Fibroblast of lung (primary cell): Measurements from ENCODE around the gene FSHB. TPM values are rescaled to one million over a fixed set of nuclear protein-coding genes. Genes with fewer than 3 reads are reported as not detected.

Experiments used
- DNase-seq, 2 donors: peaks; one replicate each; pipeline versions ENCODE4 v3.0.0 to v3.0.0-alpha.2; 2010; ENCODE audit warnings: low read depth in 2 of 2
- H2AFZ ChIP-seq: 2 replicates; pipeline ENCODE4 v1.5.1; 2012; ENCODE audit warnings: low read length, control low read depth, inconsistent platforms
- H3K27ac ChIP-seq: 2 replicates; pipeline ENCODE4 v1.5.1; 2011; ENCODE audit warnings: low read length, control low read depth; ENCODE audit not compliant: insufficient read depth
- H3K27me3 ChIP-seq: 2 replicates; pipeline ENCODE4 v1.5.1; 2011; ENCODE audit warnings: mild to moderate bottlenecking, low read length; ENCODE audit not compliant: control insufficient read depth, insufficient read depth
- H3K36me3 ChIP-seq: 2 replicates; pipeline ENCODE4 v1.5.1; 2011; ENCODE audit warnings: low read length; ENCODE audit not compliant: control insufficient read depth, insufficient read depth
- H3K4me1 ChIP-seq: 2 replicates; pipeline ENCODE4 v1.5.1; 2011; ENCODE audit warnings: low read length; ENCODE audit not compliant: control insufficient read depth, insufficient read depth; ENCODE audit errors: extremely low read depth
- H3K4me2 ChIP-seq: 2 replicates; pipeline ENCODE4 v1.5.1; 2011; ENCODE audit warnings: low read length, control low read depth; ENCODE audit not compliant: insufficient read depth; ENCODE audit errors: extremely low read depth
- H3K4me3 ChIP-seq, 4 experiments: fragments of 200-600 bp in 1 of 4; sonication (generic) in 1 of 4; replicated peaks in 1 of 4; 2 replicates each; pipeline ENCODE4 v1.5.1; 2011 to 2016; ENCODE audit warnings: low read length in 4 of 4, low read depth in 3 of 4, mild to moderate bottlenecking in 3 of 4, control low read depth in 2 of 4, inconsistent platforms in 1 of 4, mixed read lengths in 1 of 4; ENCODE audit not compliant: insufficient read depth in 1 of 4; ENCODE audit errors: control extremely low read depth in 1 of 4
- H3K79me2 ChIP-seq: 2 replicates; pipeline ENCODE4 v1.5.1; 2012; ENCODE audit warnings: mild to moderate bottlenecking, low read length, inconsistent platforms; ENCODE audit not compliant: control insufficient read depth, insufficient read depth
- H3K9ac ChIP-seq: 2 replicates; pipeline ENCODE4 v1.5.1; 2011; ENCODE audit warnings: mild to moderate bottlenecking, low read length, control low read depth; ENCODE audit not compliant: insufficient read depth
- H3K9me3 ChIP-seq: 2 replicates; pipeline ENCODE4 v1.5.1; 2012; ENCODE audit warnings: low read depth, low read length; ENCODE audit not compliant: control insufficient read depth, insufficient read depth
- H4K20me1 ChIP-seq: 2 replicates; pipeline ENCODE4 v1.5.1; 2011; ENCODE audit warnings: low read length; ENCODE audit not compliant: control insufficient read depth, insufficient read depth; ENCODE audit errors: extremely low read depth
- CTCF ChIP-seq, 2 donors: IDR thresholded peaks in 1 of 2; conservative IDR thresholded peaks in 1 of 2; 1 replicate in 1 of 2; 2 replicates in 1 of 2; pipeline ENCODE4 v1.5.1; 2011 to 2012; ENCODE audit warnings: low read length in 2 of 2, control low read depth in 1 of 2, inconsistent platforms in 1 of 2, low read depth in 1 of 2, mild to moderate bottlenecking in 1 of 2
- EZH2 ChIP-seq: IDR thresholded peaks from 2 replicates; pipeline ENCODE4 v1.5.1; 2012; ENCODE audit warnings: low read length, control low read depth, mild to moderate bottlenecking; ENCODE audit errors: missing control alignments
- polyA plus RNA-seq, 2 donors: library from polyadenylated mRNA; depleted of rRNA in 1 of 2; stranded (reverse) in 1 of 2; unstranded in 1 of 2; fragments of >200 nt; gene quantifications; 2 replicates each; pipeline ENCODE4 v1.2.1, GENCODE V29; 2011 to 2012; ENCODE audit warnings: missing spikeins in 1 of 2
- total RNA-seq: library from RNA; depleted of rRNA; stranded (reverse); fragments of >200 nt; gene quantifications from 2 replicates; pipeline ENCODE4 v1.2.1, GENCODE V29; 2014

Gene FSHB
- total and polyA plus RNA-seq, 2 donors (not counting 1 experiment from before 2014, with no cell fraction given) = not detected

GRCh38 chr11:30245621-30246020 lies 14.8 kb downstream of the FSHB start:
- Histone ChIP-seq H3K27ac (no peak overlapping the region), H3K9me3 (no peaks in the 10 kb centered on the region), H3K36me3 (no peaks in the 10 kb centered on the region), H3K27me3 (no peaks in the 10 kb centered on the region), H2AFZ (no peak overlapping the region), H4K20me1 (no peaks in the 10 kb centered on the region), H3K79me2 (no peaks in the 10 kb centered on the region), H3K9ac (no peak overlapping the region), H3K4me1 (no peaks in the 10 kb centered on the region), H3K4me3 (no peak overlapping the region), H3K4me2 (no peak overlapping the region)
- TF ChIP-seq CTCF (conservative IDR thresholded peaks at IDR 0.05 in 1 of 2, IDR thresholded peaks at IDR 0.05 in 1 of 2; ENCODE audit: low read depth in 1 of 2, low read length in 2 of 2) = no peak
- no peak for TF ChIP-seq EZH2
- peak in 1 of 2 donors; percentile 56 for DNase-seq

GRCh38 chr11:30254307-30255298 lies 23.8 kb downstream of the FSHB start:
- no peaks in the 10 kb centered on the region for H4K20me1 ChIP-seq
- H3K36me3 ChIP-seq = no peaks in the 10 kb centered on the region
- H3K27ac ChIP-seq = no peak overlapping the region
- no peak overlapping the region for H2AFZ ChIP-seq
- no peaks in the 10 kb centered on the region for H3K79me2 ChIP-seq
- H3K9me3 ChIP-seq = no peaks in the 10 kb centered on the region
- H3K4me1 ChIP-seq = no peaks in the 10 kb centered on the region
- no peak overlapping the region for H3K4me2 ChIP-seq
- TF ChIP-seq EZH2 (no peak), CTCF (conservative IDR thresholded peaks at IDR 0.05 in 1 of 2, IDR thresholded peaks at IDR 0.05 in 1 of 2; ENCODE audit: low read depth in 1 of 2, low read length in 2 of 2) (no peak)
- H3K4me3 ChIP-seq = no peak overlapping the region
- peak in 1 of 2 donors; percentile 23 for DNase-seq
- H3K9ac ChIP-seq = no peak overlapping the region
- H3K27me3 ChIP-seq = no peaks in the 10 kb centered on the region

GRCh38 chr11:30255637-30256036 lies 24.8 kb downstream of the FSHB start:
- Histone ChIP-seq H3K4me3 (no peak overlapping the region), H3K4me2 (no peak overlapping the region), H2AFZ (no peak overlapping the region), H4K20me1 (no peaks in the 10 kb centered on the region), H3K27me3 (no peaks in the 10 kb centered on the region), H3K9ac (no peak overlapping the region), H3K9me3 (no peaks in the 10 kb centered on the region), H3K27ac (no peak overlapping the region), H3K4me1 (no peaks in the 10 kb centered on the region), H3K36me3 (no peaks in the 10 kb centered on the region), H3K79me2 (no peaks in the 10 kb centered on the region)
- TF ChIP-seq CTCF (conservative IDR thresholded peaks at IDR 0.05 in 1 of 2, IDR thresholded peaks at IDR 0.05 in 1 of 2; ENCODE audit: low read depth in 1 of 2, low read length in 2 of 2) = no peak
- TF ChIP-seq EZH2 = no peak
- no peak for DNase-seq
